CD4-positive, alpha-beta T cell treated with Interleukin-15 for 1 hour (primary cell): ENCODE measurements around the gene CROCC2.
A peak's percentile ranks its signal among the peaks of the same experiment; 100 is the strongest.
"Not testable (repeated sequence)": the region's sequence is repeated elsewhere in the genome, so short reads cannot be mapped to it uniquely, and the experiment has no call there.

ENCODE experiments used
- DNase-seq: peaks from one replicate; pipeline ENCODE4 v3.0.0-alpha.2; 2020

The CROCC2 gene

GRCh38 chr2:240972201-240972600 is 66.1 kb downstream of the CROCC2 start:
- no peak for DNase-seq

- DNase-seq = no peak
Measured at GRCh38 chr2:240972636-240973521, 66.7 kb downstream of the CROCC2 start.

DNA sequence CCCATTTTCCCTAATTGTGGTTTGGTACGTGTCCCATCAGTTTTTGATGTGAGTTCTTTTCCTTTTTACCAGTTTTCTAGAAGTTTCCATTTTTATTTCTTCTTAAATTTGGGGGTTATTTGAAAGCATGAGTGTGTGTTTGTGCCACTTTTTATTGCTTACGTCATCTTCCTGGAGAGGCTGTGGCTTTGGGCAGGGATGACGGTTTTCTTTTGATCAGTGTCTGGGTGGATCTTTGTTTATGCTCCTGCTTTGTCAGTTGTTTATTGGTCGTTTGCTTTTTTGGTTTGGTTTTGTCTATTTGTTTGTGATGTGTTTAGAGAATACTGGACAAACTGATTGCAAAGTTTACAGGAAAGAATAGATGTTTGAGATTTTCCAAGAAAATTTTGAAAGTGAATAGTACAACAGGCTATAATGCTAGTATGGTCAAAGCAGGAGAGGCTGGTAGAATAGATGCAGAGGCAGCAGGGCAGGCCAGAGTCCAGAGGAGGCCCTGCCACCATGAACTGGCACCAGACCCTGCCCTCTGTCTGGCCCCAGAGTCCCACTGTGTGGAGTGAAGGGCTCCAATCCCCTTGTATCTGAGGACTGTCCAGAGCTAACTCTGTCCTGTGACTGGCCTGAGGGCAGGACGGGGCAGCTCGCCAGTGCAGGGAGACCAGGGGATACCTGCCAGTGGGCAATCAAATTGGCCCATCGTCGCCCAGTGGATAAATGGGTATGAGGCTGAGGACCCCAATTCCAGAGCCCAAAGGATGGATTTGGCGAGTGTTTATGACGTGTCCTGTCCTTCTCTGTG is 68.8 kb downstream of the CROCC2 start:
- DNase-seq = peak; percentile 47

GRCh38 chr2:240975903-240976302 is 69.8 kb downstream of the CROCC2 start:
- DNase-seq = not testable (repeated sequence)

GRCh38 chr2:240981280-240981679 is 75.1 kb downstream of the CROCC2 start:
- peak; percentile 4 for DNase-seq

- peak; percentile 11 for DNase-seq
Measured at GRCh38 chr2:240981871-240982800, 76.0 kb downstream of the CROCC2 start.

DNA sequence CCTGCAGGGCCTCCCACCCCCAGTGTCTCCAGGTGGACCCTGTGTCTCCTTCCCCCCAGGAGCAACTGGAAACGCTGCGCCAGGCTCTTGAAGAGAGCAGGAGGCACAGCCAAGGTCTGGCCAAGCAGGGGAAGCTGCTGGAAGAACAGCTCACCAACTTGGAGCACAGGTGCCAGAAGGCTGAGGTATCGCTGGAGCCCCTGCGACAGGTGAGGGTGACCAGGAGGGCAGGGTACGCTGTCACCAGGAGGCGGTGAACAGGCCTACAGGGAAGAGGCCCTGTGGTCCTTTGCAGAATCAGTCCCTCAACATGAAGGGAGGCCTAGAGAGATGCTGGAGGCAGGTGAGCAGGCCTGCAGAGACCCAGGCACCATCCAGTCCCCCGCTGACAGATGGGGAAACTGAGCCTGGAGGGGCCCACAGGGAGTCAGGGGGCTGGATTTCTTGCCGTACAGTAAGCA is 76.7 kb downstream of the CROCC2 start:
- DNase-seq = peak; percentile 15

- DNase-seq = peak; percentile 23
Measured at GRCh38 chr2:240983361-240983995, 77.3 kb downstream of the CROCC2 start.

- DNase-seq = no peak
Measured at GRCh38 chr2:240983996-240984498, 77.9 kb downstream of the CROCC2 start.

- peak; percentile 8 for DNase-seq
Measured at GRCh38 chr2:240985881-240986786, 80.0 kb downstream of the CROCC2 start.

DNA sequence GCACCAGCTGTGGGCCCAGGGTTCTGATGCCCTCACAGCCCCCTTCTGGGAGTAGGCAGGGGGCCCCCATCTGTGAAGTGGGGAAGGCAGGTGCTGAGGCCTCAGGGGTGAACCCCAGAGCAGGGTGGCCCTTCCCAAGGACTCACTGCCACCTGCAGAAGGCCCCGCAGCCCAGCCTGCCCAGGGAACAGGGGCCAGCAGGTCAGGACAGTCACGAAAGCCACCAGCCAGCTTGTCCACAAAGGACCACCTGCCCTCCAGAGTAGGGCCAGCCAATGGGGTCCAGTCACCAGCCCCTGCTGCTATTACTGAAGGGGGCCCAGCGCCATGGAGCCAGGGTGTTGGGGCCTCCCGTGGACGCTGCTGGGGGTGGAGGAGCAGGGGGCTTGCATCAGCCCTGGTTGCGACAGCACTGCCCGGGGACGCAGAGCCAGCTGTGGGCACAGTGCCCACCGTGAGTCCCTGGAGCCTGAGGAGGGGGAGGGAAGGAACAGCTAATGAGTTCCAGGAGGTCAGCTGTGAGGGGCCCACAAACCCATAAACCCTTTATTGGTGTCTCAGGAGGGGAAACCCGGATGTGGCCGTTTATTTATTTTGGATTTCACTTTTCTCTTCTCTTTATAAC is 80.8 kb downstream of the CROCC2 start:
- peak; percentile 6 for DNase-seq

GRCh38 chr2:240987588-240987987 is 81.5 kb downstream of the CROCC2 start:
- peak; percentile 14 for DNase-seq

DNA sequence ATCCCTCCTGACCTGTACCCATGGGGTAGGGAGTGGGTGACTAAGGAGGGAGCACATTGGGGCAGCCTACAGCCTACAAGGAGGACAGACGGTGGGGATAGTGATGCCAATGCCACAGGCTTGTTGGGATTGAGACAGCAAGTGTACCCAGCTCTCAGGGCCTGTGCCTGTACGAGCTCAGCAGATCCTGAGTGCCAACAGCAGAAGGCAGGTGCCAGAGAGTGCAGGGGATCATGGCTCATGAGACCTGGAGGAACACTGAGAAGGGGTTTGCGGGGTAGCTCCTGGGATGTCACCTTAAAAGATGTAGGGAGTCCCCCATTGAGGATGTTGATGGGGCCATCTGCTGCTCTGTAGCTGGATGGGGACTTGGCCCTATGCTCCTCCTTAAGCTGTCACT is 82.0 kb downstream of the CROCC2 start:
- DNase-seq = no peak

GRCh38 chr2:240988571-240989271 is 82.6 kb downstream of the CROCC2 start:
- no peak for DNase-seq

DNA sequence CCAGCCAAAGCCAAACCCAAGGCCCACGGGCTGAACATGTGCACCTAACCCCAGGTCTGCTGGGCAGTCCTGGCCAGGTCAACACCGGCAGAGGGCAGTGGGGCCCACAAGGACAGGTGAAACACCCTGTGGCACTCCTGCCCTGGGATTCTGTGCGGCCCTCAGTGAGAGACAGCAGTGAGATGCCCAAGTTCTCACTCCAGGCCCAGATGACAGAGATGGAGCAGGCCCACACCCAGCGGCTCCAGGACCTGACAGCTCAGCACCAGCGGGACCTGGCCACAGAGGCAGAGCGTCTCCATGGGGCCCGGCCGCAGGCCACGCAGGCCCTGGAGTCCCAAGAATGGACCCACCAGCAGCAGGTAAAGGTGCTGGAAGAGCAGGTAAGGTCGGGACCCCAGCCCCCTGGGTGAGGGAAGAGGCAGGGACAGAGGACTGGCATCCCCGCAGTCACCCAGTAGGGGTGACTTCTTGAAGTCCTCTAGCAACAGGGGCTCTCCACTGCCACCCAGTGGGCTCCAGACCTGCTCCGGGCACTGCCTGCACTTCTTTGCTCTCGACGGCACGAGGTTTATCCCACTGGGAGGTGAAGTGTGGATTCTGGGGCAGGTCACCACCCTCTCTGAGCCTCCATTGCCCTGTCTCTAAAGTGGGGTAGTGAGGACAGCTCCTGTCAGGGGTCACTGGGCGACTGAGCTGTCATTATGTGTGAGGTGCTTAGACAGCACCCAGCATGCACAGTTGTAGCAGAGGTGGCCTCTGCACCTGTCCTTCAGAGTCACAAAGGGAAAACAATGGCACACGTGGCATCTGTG is 83.5 kb downstream of the CROCC2 start:
- no peak for DNase-seq

- no peak for DNase-seq
Measured at GRCh38 chr2:240990266-240990529, 84.1 kb downstream of the CROCC2 start.

- DNase-seq = no peak
Measured at GRCh38 chr2:240990726-240991377, 84.7 kb downstream of the CROCC2 start.
